Calu3 (cell line): ENCODE data around the gene ZNF354C. TPM values are rescaled to one million over a fixed set of nuclear protein-coding genes. Genes with fewer than 3 reads are reported as not detected.

Experiments used
- BruUV-seq: library from RNA; stranded (reverse); fragments of 400-500 nt; replicated peaks from 2 replicates; lab custom pipeline; 2021; lab: Mats Ljungman, UMichigan
- CTCF ChIA-PET: fragments of 300-600 bp; sonication (Branson Sonifier 250); formaldehyde crosslinking; loops from one replicate; lab custom pipeline; 2022; ENCODE audit warnings: antibody characterized with exemption; lab: Charles Lee
- DNase-seq: peaks from one replicate; pipeline ENCODE4 v3.0.0; 2022
- H3K27ac Mint-ChIP-seq: one replicate; pipeline ENCODE4 v1.8.0; 2022; ENCODE audit warnings: mixed read lengths; ENCODE audit not compliant: unreplicated experiment
- H3K27me3 Mint-ChIP-seq: one replicate; pipeline ENCODE4 v1.8.0; 2022; ENCODE audit warnings: mixed read lengths; ENCODE audit not compliant: unreplicated experiment
- H3K36me3 Mint-ChIP-seq: one replicate; pipeline ENCODE4 v1.8.0; 2022; ENCODE audit warnings: mild to moderate bottlenecking, moderate library complexity, mixed read lengths; ENCODE audit not compliant: insufficient read depth, unreplicated experiment
- H3K4me1 Mint-ChIP-seq: one replicate; pipeline ENCODE4 v1.8.0; 2022; ENCODE audit warnings: mild to moderate bottlenecking, low read depth, mixed read lengths; ENCODE audit not compliant: unreplicated experiment
- H3K4me3 Mint-ChIP-seq: one replicate; pipeline ENCODE4 v1.8.0; 2022; ENCODE audit warnings: mild to moderate bottlenecking, low read depth, moderate library complexity, mixed read lengths; ENCODE audit not compliant: unreplicated experiment
- H3K9me3 Mint-ChIP-seq: one replicate; pipeline ENCODE4 v1.8.0; 2022; ENCODE audit warnings: low read depth, mixed read lengths; ENCODE audit not compliant: unreplicated experiment
- intact Hi-C: fragments of 100-400 bp; cut with micrococcal nuclease; formaldehyde crosslinking; loops from one replicate; pipeline ENCODE4 v1.10.0; 2022; ENCODE audit not compliant: unreplicated experiment
- total RNA-seq: library from RNA; stranded (reverse); gene quantifications from 2 replicates; pipeline ENCODE4 v1.2.3, GENCODE V29; 2022
- TF ChIP-seq, protein P1 (sequence below): fragments of 200-600 bp; IDR thresholded peaks from one replicate; pipeline ENCODE4 v1.8.0; 2022; ENCODE audit warnings: antibody characterized with exemption; ENCODE audit not compliant: unreplicated experiment

The ZNF354C gene
- total RNA-seq, 1 experiment from 2014 or later, result 2.1 TPM

DNA sequence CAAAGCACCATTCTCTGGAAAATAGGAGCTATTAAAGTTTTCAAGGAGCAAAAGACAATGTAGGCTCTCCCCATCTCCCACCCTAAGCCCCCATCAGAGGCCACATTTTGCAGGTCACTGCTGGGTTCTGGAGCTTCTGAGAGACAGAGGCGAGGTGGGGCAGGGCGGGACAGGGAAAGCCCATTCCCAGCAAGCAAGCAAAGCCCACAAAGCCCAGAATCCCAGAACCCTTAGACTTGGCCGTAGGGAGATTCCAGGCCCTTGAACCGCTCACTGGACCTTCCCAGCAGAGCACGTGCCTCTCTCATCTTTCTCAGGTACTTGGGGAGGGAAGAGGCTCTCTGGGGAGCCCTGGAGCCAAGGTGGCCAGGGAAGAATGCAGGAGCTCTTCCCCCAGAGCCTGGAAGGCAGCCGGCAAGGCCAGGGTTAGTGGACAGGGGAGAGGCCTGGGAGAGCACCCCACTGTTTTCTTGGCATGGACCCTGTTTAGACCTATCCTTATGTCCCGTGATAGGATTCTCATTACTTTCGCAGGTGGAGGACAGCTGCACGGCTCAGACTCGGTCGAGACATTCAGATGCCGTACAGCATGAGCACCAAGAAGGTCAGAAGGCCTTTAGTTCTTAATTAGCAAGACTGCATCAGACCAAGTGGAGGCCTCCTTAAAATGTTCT is 52.4 kb downstream of the ZNF354C start:
- Mint-ChIP-seq H3K9me3 (peaks cover 34% of the 10 kb centered on the region), H3K27me3 (no peaks in the 10 kb centered on the region), H3K4me3 (no peak overlapping the region), H3K36me3 (no peaks in the 10 kb centered on the region), H3K27ac (no peak overlapping the region), H3K4me1 (no peaks in the 10 kb centered on the region)
- TF ChIP-seq, protein P1, sequence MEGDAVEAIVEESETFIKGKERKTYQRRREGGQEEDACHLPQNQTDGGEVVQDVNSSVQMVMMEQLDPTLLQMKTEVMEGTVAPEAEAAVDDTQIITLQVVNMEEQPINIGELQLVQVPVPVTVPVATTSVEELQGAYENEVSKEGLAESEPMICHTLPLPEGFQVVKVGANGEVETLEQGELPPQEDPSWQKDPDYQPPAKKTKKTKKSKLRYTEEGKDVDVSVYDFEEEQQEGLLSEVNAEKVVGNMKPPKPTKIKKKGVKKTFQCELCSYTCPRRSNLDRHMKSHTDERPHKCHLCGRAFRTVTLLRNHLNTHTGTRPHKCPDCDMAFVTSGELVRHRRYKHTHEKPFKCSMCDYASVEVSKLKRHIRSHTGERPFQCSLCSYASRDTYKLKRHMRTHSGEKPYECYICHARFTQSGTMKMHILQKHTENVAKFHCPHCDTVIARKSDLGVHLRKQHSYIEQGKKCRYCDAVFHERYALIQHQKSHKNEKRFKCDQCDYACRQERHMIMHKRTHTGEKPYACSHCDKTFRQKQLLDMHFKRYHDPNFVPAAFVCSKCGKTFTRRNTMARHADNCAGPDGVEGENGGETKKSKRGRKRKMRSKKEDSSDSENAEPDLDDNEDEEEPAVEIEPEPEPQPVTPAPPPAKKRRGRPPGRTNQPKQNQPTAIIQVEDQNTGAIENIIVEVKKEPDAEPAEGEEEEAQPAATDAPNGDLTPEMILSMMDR, result no peak
- no TSS peak for BruUV-seq
- DNase-seq, result no peak
- CTCF ChIA-PET, result interaction anchor here (0.6 kb wide), 1 partner anchor 17 kb away, joined by 5 read pairs; no protein-coding TSS in a partner anchor
- intact Hi-C loops, result no loop called here

DNA sequence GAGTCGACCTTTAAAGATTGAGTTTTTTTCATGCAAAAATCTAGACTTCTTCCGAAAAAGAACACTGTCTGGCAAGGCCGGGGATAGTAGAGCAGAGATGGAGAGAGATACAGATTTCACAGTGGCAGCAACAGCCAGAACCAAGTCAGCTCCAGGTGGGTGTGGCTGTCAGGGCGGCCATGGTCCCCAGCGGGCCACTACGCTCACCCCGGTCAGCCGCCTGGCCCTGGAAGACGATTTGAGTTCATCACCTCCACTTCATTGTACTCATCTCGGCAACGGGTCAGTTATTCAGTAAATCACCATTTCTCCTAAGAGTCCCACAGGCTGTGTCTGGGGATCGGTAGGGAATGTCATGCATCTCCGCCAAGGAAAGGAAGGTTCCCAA is 53.0 kb downstream of the ZNF354C start:
- Mint-ChIP-seq H3K9me3 (peaks cover 32% of the 10 kb centered on the region), H3K27ac (no peak overlapping the region), H3K4me1 (no peaks in the 10 kb centered on the region), H3K4me3 (no peak overlapping the region), H3K36me3 (no peaks in the 10 kb centered on the region), H3K27me3 (no peaks in the 10 kb centered on the region)
- TF ChIP-seq, protein P1, result no peak
- CTCF ChIA-PET, result no interaction called here
- no peak for DNase-seq
- intact Hi-C loops, result no loop called here
- BruUV-seq, result no TSS peak

DNA sequence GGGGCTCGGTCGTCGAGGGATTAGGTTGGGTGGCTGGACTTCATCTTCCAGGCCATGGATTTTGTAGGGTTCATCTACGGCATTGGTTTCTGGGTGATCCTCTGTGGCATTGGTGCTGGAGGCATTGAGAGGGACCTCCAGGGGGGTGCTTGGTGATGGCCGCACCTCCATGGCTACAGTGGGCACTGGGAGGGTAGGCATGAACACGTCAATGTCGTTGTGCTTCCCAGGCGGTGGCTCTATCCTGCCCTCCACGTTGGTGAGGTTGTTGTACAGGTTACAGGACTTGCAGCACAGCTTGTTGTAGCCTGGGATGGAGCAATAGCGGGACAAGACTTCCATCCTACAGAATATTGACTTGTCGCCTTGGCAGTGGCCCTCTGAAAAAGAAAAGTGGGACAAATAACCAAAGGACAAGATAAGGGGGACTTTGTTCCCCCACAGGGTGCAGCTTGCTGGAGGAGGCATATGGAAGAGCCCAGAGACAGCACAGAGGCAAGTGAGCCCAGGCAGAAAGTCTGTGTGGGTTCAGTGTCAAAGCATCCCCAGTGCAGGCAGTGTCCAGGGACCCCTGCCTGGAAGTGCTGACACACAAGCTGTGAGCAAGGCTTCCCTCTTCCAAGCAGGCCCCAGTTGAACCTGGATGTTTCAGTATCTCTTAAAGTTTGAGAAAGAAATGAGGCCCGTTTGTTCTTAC is 53.9 kb downstream of the ZNF354C start:
- no peak for DNase-seq
- peaks cover 26% of the 10 kb centered on the region for H3K9me3 Mint-ChIP-seq
- no peak overlapping the region for H3K27ac Mint-ChIP-seq
- TF ChIP-seq, protein P1, result no peak
- H3K36me3 Mint-ChIP-seq, result no peaks in the 10 kb centered on the region
- BruUV-seq, result no TSS peak
- no peaks in the 10 kb centered on the region for H3K4me1 Mint-ChIP-seq
- intact Hi-C loops, result no loop called here
- H3K27me3 Mint-ChIP-seq, result no peaks in the 10 kb centered on the region
- H3K4me3 Mint-ChIP-seq, result no peak overlapping the region
- CTCF ChIA-PET, result no interaction called here

DNA sequence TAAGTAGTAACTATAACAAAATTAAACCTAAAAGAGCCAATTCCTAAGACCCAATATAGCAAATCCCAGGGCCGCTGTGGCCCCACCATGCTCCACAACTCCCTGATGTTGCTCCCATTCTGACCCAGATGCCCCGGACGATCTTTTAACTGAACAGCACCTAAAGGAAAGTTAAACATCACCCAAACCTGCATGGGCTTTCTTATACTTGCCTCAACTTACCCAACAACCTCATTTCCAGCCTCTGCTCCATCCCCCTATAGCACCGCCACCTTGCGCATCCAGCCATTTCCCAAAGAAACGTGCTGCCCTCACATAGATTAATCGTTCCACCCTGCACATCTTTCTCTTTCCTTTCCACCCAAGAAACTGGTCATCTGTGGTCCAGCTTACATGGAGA is 54.6 kb downstream of the ZNF354C start:
- no TSS peak for BruUV-seq
- TF ChIP-seq, protein P1, result no peak
- Mint-ChIP-seq H3K4me3 (no peak overlapping the region), H3K9me3 (peaks cover 27% of the 10 kb centered on the region), H3K27me3 (no peaks in the 10 kb centered on the region), H3K27ac (no peak overlapping the region), H3K36me3 (no peaks in the 10 kb centered on the region), H3K4me1 (no peaks in the 10 kb centered on the region)
- no peak for DNase-seq
- intact Hi-C loops, result no loop called here
- CTCF ChIA-PET, result no interaction called here
